DND-41 (cell line): ENCODE data around the gene KLF18.

Source experiments
- ATAC-seq: fragments of 200-7000 bp; cut with Tn5 transposase; 3 replicates; pipeline ENCODE4 v1.9.1; 2021; ENCODE audit warnings: low read depth; ENCODE audit not compliant: insufficient read depth
- DNase-seq: peaks from one replicate; pipeline ENCODE4 v3.0.0-alpha.2; 2020
- H2AFZ ChIP-seq: 2 replicates; pipeline ENCODE4 v1.6.0; 2012; ENCODE audit warnings: low read depth, low read length
- H3K27ac ChIP-seq: 2 replicates; pipeline ENCODE4 v1.5.1; 2012; ENCODE audit warnings: low read length, inconsistent platforms
- H3K27me3 ChIP-seq: fragments of 200-600 bp; sonication (generic); 2 replicates; pipeline ENCODE4 v1.6.0; 2012; ENCODE audit warnings: low read length, mild to moderate bottlenecking, inconsistent platforms; ENCODE audit not compliant: insufficient read depth, poor library complexity
- H3K36me3 ChIP-seq: 2 replicates; pipeline ENCODE4 v1.5.1; 2012; ENCODE audit warnings: low read length, inconsistent platforms; ENCODE audit not compliant: insufficient read depth
- H3K4me1 ChIP-seq: 2 replicates; pipeline ENCODE4 v1.5.1; 2012; ENCODE audit warnings: mild to moderate bottlenecking, low read length; ENCODE audit not compliant: insufficient read depth
- H3K4me2 ChIP-seq: 2 replicates; pipeline ENCODE4 v1.6.0; 2012; ENCODE audit warnings: mild to moderate bottlenecking, moderate library complexity, low read length, inconsistent platforms; ENCODE audit not compliant: insufficient read depth
- H3K4me3 ChIP-seq, 2 experiments: fragments of 200-600 bp in 1 of 2; shearing (Covaris generic) in 1 of 2; 2 replicates each; pipeline ENCODE4 v1.5.1; 2012 to 2016; ENCODE audit warnings: inconsistent platforms in 2 of 2, low read length in 2 of 2, mild to moderate bottlenecking in 2 of 2, low read depth in 1 of 2, moderate library complexity in 1 of 2
- H3K79me2 ChIP-seq: 2 replicates; pipeline ENCODE4 v1.6.0; 2012; ENCODE audit warnings: low read length, inconsistent platforms; ENCODE audit not compliant: insufficient read depth
- H3K9ac ChIP-seq: 2 replicates; pipeline ENCODE4 v1.6.0; 2012; ENCODE audit warnings: low read depth, mild to moderate bottlenecking, inconsistent platforms, low read length, moderate library complexity
- H3K9me3 ChIP-seq: 2 replicates; pipeline ENCODE4 v1.5.1; 2012; ENCODE audit warnings: low read length, moderate library complexity, mild to moderate bottlenecking, inconsistent platforms; ENCODE audit not compliant: insufficient read depth, severe bottlenecking
- H4K20me1 ChIP-seq: 2 replicates; pipeline ENCODE4 v1.6.0; 2012; ENCODE audit warnings: low read length; ENCODE audit not compliant: insufficient read depth
- EZH2 ChIP-seq: IDR thresholded peaks from 3 replicates; pipeline ENCODE4 v1.6.1; 2012; ENCODE audit warnings: borderline replicate concordance, low read depth, mild to moderate bottlenecking, moderate library complexity, low read length, inconsistent platforms; ENCODE audit not compliant: severe bottlenecking
- TF ChIP-seq, protein P1 (sequence below): IDR thresholded peaks from 2 replicates; pipeline ENCODE4 v1.5.1; 2012; ENCODE audit warnings: borderline replicate concordance, low read length, moderate library complexity, mild to moderate bottlenecking; ENCODE audit not compliant: poor library complexity, severe bottlenecking; ENCODE audit errors: extremely low read depth

KLF18 gene

GRCh38 chr1:44138239-44138638, 3.2 kb downstream of the KLF18 start:
- Histone ChIP-seq H2AFZ (no peak overlapping the region), H3K4me2 (no peak overlapping the region), H3K27me3 (peaks cover 15% of the 10 kb centered on the region), H3K4me1 (no peaks in the 10 kb centered on the region), H3K79me2 (no peaks in the 10 kb centered on the region), H3K27ac (no peak overlapping the region), H3K9me3 (no peaks in the 10 kb centered on the region), H3K36me3 (no peaks in the 10 kb centered on the region), H4K20me1 (no peaks in the 10 kb centered on the region), H3K4me3 (no peak overlapping the region), H3K9ac (no peak overlapping the region)
- DNase-seq (no peak), ATAC-seq (no peak)
- no peak for TF ChIP-seq EZH2
- TF ChIP-seq, protein P1, sequence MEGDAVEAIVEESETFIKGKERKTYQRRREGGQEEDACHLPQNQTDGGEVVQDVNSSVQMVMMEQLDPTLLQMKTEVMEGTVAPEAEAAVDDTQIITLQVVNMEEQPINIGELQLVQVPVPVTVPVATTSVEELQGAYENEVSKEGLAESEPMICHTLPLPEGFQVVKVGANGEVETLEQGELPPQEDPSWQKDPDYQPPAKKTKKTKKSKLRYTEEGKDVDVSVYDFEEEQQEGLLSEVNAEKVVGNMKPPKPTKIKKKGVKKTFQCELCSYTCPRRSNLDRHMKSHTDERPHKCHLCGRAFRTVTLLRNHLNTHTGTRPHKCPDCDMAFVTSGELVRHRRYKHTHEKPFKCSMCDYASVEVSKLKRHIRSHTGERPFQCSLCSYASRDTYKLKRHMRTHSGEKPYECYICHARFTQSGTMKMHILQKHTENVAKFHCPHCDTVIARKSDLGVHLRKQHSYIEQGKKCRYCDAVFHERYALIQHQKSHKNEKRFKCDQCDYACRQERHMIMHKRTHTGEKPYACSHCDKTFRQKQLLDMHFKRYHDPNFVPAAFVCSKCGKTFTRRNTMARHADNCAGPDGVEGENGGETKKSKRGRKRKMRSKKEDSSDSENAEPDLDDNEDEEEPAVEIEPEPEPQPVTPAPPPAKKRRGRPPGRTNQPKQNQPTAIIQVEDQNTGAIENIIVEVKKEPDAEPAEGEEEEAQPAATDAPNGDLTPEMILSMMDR, result no peak

- Histone ChIP-seq H3K9me3 (no peaks in the 10 kb centered on the region), H3K27me3 (peaks cover 23% of the 10 kb centered on the region), H3K4me2 (no peak overlapping the region), H3K9ac (no peak overlapping the region), H3K4me3 (no peak overlapping the region), H3K27ac (no peak overlapping the region), H3K36me3 (no peaks in the 10 kb centered on the region), H3K79me2 (no peaks in the 10 kb centered on the region), H3K4me1 (no peaks in the 10 kb centered on the region), H4K20me1 (no peaks in the 10 kb centered on the region), H2AFZ (no peak overlapping the region)
- DNase-seq (no peak), ATAC-seq (no peak)
- TF ChIP-seq EZH2, result no peak
- TF ChIP-seq, protein P1, result no peak
Observed at GRCh38 chr1:44135886-44136285, 5.5 kb downstream of the KLF18 start.

GRCh38 chr1:44134071-44134920, 7.1 kb downstream of the KLF18 start:
- ATAC-seq (no peak), DNase-seq (no peak)
- Histone ChIP-seq H3K4me2 (no peak overlapping the region), H3K4me3 (no peak overlapping the region), H3K36me3 (no peaks in the 10 kb centered on the region), H3K27ac (no peak overlapping the region), H2AFZ (no peak overlapping the region), H3K4me1 (no peaks in the 10 kb centered on the region), H3K9ac (no peak overlapping the region), H4K20me1 (no peaks in the 10 kb centered on the region), H3K9me3 (no peaks in the 10 kb centered on the region), H3K27me3 (peaks cover 23% of the 10 kb centered on the region), H3K79me2 (no peaks in the 10 kb centered on the region)
- TF ChIP-seq, protein P1, result no peak
- no peak for TF ChIP-seq EZH2
